Astrocyte of the spinal cord (primary cell): ENCODE measurements around the gene SPP1.
"Not testable (repeated sequence)": the region's sequence is repeated elsewhere in the genome, so short reads cannot be mapped to it uniquely, and the experiment has no call there.

Experiments used
- DNase-seq: peaks from one replicate; pipeline ENCODE4 v3.0.0; 2011; ENCODE audit warnings: low read depth, low spot score
- H3K4me3 ChIP-seq: 2 replicates; pipeline ENCODE4 v1.5.1; 2011; ENCODE audit warnings: low read depth, mild to moderate bottlenecking, low read length, moderate library complexity
- in situ Hi-C: cut with HindIII; loops from 2 replicates; pipeline ENCODE4 v1.10.0; 2017; ENCODE audit warnings: low sequenced_read_pairs
- TF ChIP-seq, protein P1 (sequence below): IDR thresholded peaks from 2 replicates; pipeline ENCODE4 v1.5.1; 2012; ENCODE audit warnings: low read depth, mild to moderate bottlenecking, low read length, inconsistent platforms

SPP1 gene

GRCh38 chr4:87995435-87995834, 19.9 kb downstream of the SPP1 start:
- TF ChIP-seq, protein P1, sequence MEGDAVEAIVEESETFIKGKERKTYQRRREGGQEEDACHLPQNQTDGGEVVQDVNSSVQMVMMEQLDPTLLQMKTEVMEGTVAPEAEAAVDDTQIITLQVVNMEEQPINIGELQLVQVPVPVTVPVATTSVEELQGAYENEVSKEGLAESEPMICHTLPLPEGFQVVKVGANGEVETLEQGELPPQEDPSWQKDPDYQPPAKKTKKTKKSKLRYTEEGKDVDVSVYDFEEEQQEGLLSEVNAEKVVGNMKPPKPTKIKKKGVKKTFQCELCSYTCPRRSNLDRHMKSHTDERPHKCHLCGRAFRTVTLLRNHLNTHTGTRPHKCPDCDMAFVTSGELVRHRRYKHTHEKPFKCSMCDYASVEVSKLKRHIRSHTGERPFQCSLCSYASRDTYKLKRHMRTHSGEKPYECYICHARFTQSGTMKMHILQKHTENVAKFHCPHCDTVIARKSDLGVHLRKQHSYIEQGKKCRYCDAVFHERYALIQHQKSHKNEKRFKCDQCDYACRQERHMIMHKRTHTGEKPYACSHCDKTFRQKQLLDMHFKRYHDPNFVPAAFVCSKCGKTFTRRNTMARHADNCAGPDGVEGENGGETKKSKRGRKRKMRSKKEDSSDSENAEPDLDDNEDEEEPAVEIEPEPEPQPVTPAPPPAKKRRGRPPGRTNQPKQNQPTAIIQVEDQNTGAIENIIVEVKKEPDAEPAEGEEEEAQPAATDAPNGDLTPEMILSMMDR: no peak
- no peak overlapping the region for H3K4me3 ChIP-seq
- no peak for DNase-seq
- in situ Hi-C loops: no loop called here

DNA sequence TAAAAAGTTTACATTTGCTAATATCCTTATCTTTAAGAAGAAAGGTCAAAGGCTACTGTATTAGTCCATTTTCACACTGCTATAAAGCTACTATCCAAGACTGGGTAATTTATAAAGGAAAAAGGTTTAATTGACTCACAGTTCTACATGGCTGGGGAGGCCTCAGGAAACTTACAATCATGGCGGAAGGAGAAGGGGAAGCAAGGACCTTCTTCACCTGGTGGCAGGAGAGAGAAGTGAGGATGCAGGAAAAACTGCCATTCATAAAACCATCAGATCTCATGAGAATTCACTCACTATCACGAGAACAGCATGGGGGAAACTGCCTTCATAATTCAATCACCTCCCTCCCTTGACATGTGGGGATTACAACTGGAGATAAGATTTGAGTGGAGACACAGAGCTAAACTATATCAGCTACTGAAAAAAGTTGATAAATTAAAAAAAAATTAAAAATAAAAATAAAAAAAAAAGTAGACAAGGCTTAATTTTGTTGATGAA, 23.7 kb downstream of the SPP1 start:
- H3K4me3 ChIP-seq, in situ Hi-C loops, DNase-seq: not testable (repeated sequence)

DNA sequence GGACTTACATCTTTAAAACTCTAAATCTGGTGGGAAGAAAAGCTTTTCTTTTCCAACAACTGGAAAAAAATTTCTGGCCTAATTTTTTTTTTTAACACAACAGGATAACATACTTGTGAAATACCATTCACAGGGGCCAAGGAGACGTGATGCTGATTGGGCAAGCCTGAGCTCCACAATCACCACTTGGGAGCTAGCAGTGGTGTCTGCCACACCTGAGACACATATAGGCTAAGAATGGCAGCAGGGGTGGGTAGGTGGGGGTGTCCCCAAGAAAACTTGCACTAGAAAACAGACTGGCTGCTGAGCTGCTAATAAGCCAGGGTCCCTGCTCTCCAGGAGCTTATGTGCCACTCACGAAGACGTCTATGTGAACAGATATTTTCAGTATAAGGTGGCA, 26.4 kb downstream of the SPP1 start:
- H3K4me3 ChIP-seq: no peak overlapping the region
- TF ChIP-seq, protein P1: no peak
- in situ Hi-C loops: no loop called here
- no peak for DNase-seq

GRCh38 chr4:88002786-88003185, 27.3 kb downstream of the SPP1 start:
- DNase-seq: peak; percentile 17
- H3K4me3 ChIP-seq: no peak overlapping the region
- TF ChIP-seq, protein P1: no peak
- in situ Hi-C loops: no loop called here

DNA sequence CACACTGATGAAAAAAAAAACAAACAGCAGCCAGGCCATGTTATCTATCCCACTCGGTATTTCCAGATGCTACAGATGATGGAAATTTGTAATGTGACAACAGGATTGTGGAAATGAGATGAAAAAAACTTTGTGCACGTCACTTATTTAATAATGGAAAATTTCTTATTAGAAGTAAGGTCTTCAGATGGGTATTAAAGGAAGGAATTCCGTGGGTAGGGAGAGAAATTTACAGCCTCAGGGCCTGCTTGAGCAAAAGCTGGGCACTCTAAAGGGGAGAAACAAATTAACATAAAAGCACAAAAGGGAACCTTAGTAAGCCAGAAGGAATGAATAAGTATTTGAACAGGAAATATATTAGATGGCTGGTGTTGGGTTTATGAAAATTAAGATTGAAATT, 27.7 kb downstream of the SPP1 start:
- no peak for DNase-seq
- TF ChIP-seq, protein P1: no peak
- in situ Hi-C loops: no loop called here
- no peak overlapping the region for H3K4me3 ChIP-seq

DNA sequence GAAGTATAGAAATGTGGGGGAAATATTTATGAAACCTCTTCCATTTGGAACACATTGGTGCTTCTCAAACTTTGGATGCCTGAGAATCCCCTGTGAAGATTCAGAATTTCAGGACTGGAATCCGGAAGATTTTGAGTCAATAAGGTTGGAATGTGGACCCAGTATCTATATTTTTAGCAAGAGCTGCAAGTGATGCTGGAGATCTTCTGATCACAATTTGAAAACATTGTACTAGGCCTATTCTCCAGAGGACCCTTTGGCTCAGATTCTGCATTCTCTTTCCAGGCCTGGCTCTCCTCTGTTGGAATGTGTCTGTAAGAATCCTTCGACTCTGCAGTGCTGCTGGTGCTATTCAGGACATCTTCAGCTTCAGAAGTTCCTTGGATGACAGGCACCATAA, 29.6 kb downstream of the SPP1 start:
- H3K4me3 ChIP-seq: no peak overlapping the region
- peak; percentile 5 for DNase-seq
- in situ Hi-C loops: no loop called here
- TF ChIP-seq, protein P1: no peak

GRCh38 chr4:88005946-88006345, 30.4 kb downstream of the SPP1 start:
- in situ Hi-C loops: no loop called here
- no peak overlapping the region for H3K4me3 ChIP-seq
- TF ChIP-seq, protein P1: no peak
- no peak for DNase-seq
